Thymus (tissue), 11 donors: Measurements from ENCODE around the gene FXR1. TPM values are rescaled to one million over a fixed set of nuclear protein-coding genes. Genes with fewer than 3 reads are reported as not detected.
"Not testable (repeated sequence)": the region's sequence is repeated elsewhere in the genome, so short reads cannot be mapped to it uniquely, and the experiment has no call there.

Experiments
- DNase-seq, 9 donors: peaks; one replicate each; pipeline ENCODE4 v3.0.0-alpha.2; 2013; ENCODE audit warnings: low spot score in 9 of 9, low read depth in 6 of 9, missing footprints in 1 of 9
- H3K27ac ChIP-seq, 2 donors: one replicate each; pipeline ENCODE4 v1.5.1; 2013; ENCODE audit warnings: control low read depth in 1 of 2, low read depth in 1 of 2, low read length in 1 of 2, mild to moderate bottlenecking in 1 of 2, moderate library complexity in 1 of 2
- H3K27me3 ChIP-seq, 2 donors: one replicate each; pipeline ENCODE4 v1.5.1; 2013; ENCODE audit warnings: low read length in 1 of 2; ENCODE audit not compliant: control insufficient read depth in 2 of 2, insufficient read depth in 1 of 2
- H3K36me3 ChIP-seq, 2 donors: one replicate each; pipeline ENCODE4 v1.5.1; 2013; ENCODE audit warnings: low read length in 1 of 2, mild to moderate bottlenecking in 1 of 2, moderate library complexity in 1 of 2; ENCODE audit not compliant: control insufficient read depth in 2 of 2, insufficient read depth in 2 of 2
- H3K4me1 ChIP-seq, 2 donors: one replicate each; pipeline ENCODE4 v1.5.1; 2013; ENCODE audit warnings: low read length in 2 of 2; ENCODE audit not compliant: control insufficient read depth in 2 of 2, insufficient read depth in 2 of 2
- H3K4me3 ChIP-seq, 2 donors: one replicate each; pipeline ENCODE4 v1.5.1; 2013; ENCODE audit warnings: low read length in 2 of 2, control low read depth in 1 of 2, mild to moderate bottlenecking in 1 of 2
- H3K9me3 ChIP-seq, 2 donors: one replicate each; pipeline ENCODE4 v1.5.1; 2013; ENCODE audit warnings: low read length in 1 of 2, mild to moderate bottlenecking in 1 of 2; ENCODE audit not compliant: control insufficient read depth in 2 of 2, insufficient read depth in 1 of 2
- WGBS: extraction: QIAGEN DNeasy Blood & Tissue Kit; methylation state at CpG from one replicate; pipeline ENCODE4 v1.1.7; 2013; 5-methylcytosine and 5-hydroxymethylcytosine counted together
- polyA plus RNA-seq: library from polyadenylated mRNA; stranded (reverse); fragments of 200-250 nt; gene quantifications from one replicate; pipeline ENCODE4 v1.2.3, GENCODE V29; 2013
- total RNA-seq: library from RNA; stranded (reverse); fragments of 120-200 nt; gene quantifications from one replicate; pipeline ENCODE4 v1.2.4, GENCODE V29; 2013
- donor health status: healthy.

Gene FXR1
- total and polyA plus RNA-seq, 2 donors, result 105 to 156 TPM

DNA sequence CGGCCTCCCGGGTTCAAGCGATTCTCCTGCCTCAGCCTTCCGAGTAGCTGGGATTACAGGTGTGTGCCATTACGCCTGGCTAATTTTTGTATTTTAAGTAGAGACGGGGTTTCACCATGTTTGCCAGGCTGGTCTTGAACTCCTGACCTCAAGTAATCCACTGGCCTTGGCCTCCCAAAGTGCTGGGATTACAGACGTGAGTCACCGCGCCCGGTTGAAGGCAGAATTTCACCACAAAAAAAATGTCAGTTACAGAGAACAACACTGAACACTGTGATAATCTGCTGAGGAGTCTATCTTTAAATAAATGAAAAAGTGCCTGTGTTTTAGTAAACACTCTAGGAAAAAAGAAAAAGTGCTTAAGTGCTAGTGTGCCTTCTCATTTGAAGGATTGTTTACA lies 73.9 kb downstream of the FXR1 start:
- not testable (repeated sequence) for H3K4me1 ChIP-seq, H3K4me3 ChIP-seq, DNase-seq, H3K9me3 ChIP-seq, H3K27ac ChIP-seq, H3K27me3 ChIP-seq
- H3K36me3 ChIP-seq, result peaks cover 0 to 22% of the 10 kb centered on the region in 2 donors
- WGBS, result 97% methylated on average over 10 of the region's 10 CpGs

DNA sequence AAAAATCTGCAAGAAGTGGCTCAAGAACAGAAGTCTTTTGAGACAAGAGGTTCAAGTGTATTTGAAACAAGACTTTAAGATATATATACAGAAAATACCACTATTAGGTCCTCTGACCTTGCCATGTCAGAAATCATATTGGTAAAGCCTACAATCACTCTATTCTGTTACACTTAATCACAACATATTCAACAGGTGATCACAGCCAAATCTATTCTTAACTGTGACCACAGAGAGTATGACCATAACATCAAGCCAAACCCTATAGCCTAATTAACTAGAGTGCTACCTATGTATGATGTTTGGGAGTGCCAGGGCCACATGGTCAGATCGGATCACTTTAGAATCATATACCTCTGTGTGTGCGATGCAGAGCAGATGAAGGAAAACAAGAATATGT lies 74.9 kb downstream of the FXR1 start:
- Histone ChIP-seq H3K9me3 (no peaks in the 10 kb centered on the region), H3K27ac (no peak overlapping the region), H3K4me3 (no peak overlapping the region), H3K27me3 (no peaks in the 10 kb centered on the region), H3K36me3 (peaks cover 0 to 22% of the 10 kb centered on the region in 2 donors), H3K4me1 (peaks cover 4% of the 10 kb centered on the region in 2 donors)
- DNase-seq, result no peak
- WGBS, result 98% methylated on average over 2 of the region's 2 CpGs

DNA sequence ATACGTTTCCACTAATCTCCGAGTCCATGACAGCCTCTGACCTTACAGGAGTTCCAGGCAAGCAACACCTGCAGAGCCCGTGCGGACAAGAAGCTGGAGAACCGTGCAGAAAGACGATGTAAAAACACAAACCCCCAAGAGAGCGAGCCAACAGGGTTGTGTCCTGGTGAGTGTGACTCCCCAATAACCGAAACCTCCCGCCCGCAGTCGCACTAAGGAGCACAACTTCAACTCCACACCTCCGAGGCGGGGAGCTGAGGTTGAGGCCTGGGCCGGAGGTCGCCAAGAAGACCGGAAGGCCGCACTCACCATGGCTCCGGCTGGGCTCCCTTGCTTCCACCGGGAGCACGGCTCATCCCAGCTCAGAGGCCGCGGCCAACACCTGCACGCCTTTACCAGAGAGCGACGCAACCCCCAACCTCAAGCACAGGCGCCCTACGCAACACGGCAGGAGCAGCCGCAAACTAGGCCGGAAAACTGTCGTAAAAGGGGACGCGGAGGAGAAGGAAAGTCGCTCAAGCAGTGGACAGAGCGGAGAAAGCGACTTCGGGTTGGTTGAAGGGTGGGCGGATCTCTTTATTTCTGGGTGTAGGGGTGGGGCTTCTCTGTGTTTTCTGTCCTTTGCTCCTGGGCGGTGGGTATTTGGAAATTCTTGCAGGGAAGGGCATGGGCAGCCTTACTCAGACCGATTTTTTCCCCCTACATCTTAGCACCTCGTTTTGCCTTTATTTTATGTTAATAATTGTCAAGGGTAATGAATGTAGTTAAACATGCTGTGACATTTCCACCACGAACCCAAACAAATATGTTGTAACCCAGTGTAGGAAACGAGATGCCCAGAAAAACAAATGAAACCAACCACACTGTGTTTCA lies 77.1 kb downstream of the FXR1 start, which contains the start of gene DNAJC19:
TSS of gene DNAJC19 (minus strand) at position 446 of the 873 bp plus-strand sequence. CDS start at position 312, 134 bp downstream.
- WGBS, result under 1% methylated on average over 43 of the region's 43 CpGs
- DNase-seq, result peak; percentile 80 to 97 (median 90)
- H3K9me3 ChIP-seq, result no peaks in the 10 kb centered on the region
- peak within 1 kb of the TSS; percentile 74 to 78 for H3K27ac ChIP-seq
- peak within 1 kb of the TSS; percentile 53 to 84 for H3K4me3 ChIP-seq
- peaks cover 0 to 14% of the 10 kb centered on the region in 2 donors for H3K36me3 ChIP-seq
- no peaks in the 10 kb centered on the region for H3K27me3 ChIP-seq
- peaks cover 4% of the 10 kb centered on the region in 2 donors for H3K4me1 ChIP-seq

DNA sequence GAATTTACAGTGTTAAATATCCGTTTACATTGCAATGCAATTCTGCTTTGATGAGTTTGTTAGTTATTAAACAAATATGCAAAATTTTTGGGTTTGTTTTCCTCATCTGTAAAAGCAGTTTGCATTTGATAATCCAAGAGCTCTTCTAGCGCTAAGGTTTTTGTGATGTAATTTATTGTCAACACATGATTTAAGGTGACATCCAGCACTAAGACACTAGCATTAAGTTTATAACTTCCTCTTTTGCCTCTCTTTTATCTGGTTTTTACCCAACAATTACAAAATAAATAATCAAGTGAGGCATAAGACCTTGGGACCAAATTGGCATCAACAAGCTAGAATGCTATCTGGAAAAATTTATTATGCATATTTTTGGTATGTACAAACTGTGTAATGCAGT lies 78.0 kb downstream of the FXR1 start:
- H3K4me3 ChIP-seq, result peak overlapping the region; percentile 53 to 84
- H3K9me3 ChIP-seq, result no peaks in the 10 kb centered on the region
- H3K4me1 ChIP-seq, result peaks cover 4% of the 10 kb centered on the region in 2 donors
- DNase-seq, result no peak
- H3K36me3 ChIP-seq, result peaks cover 0 to 8% of the 10 kb centered on the region in 2 donors
- H3K27me3 ChIP-seq, result no peaks in the 10 kb centered on the region
- H3K27ac ChIP-seq, result no peak overlapping the region
- WGBS, result 3% methylated on average over 2 of the region's 2 CpGs

DNA sequence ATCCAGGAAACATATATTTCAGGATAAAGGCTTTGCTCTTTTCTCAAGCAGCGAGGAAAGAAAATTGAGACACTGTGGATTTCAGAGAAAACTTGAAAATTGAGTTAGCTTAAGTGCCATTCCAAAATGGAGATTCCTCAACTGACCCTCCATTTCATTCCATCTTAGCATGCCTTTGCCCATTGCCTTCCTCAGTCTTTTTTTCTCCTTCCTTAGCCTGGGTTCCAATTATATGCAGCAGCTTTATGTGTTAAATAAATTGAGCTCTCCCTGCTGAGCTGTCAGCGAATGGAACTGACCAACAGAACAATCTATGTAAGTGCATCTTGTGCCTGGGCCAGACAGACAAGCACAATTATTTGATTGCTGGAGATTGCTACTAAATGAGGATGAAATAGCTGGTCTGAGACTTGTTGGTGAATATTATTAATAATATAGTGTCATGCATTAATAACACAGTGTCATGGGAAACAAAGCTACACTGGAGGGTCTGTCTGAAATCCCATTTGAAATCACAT lies 84.0 kb downstream of the FXR1 start:
- Histone ChIP-seq H3K9me3 (no peaks in the 10 kb centered on the region), H3K4me3 (no peak overlapping the region), H3K4me1 (no peaks in the 10 kb centered on the region), H3K27ac (no peak overlapping the region), H3K36me3 (no peaks in the 10 kb centered on the region), H3K27me3 (no peaks in the 10 kb centered on the region)
- 94% methylated on average over 2 of the region's 2 CpGs for WGBS
- DNase-seq, result no peak

DNA sequence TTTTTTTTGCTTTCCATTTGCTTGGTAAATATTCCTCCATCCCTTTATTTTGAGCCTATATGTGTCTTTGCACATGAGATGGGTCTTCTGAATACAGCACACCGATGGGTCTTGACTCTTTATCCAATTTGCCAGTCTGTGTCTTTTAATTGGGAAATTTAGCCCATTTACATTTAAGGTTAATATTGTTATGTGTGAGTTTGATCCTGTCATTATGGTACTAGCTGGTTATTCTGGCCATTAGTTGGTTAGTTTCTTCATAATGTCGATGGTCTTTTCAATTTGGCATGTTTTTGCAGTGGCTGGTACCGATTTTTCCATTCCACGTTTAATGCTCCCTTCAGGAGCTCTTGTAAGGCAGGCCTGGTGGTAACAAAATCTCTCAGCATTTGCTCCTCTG lies 89.9 kb downstream of the FXR1 start:
- H3K9me3 ChIP-seq, H3K27ac ChIP-seq, H3K4me3 ChIP-seq, H3K27me3 ChIP-seq, H3K36me3 ChIP-seq, DNase-seq, H3K4me1 ChIP-seq: not testable (repeated sequence)
- 90% methylated on average over 4 of the region's 4 CpGs for WGBS

DNA sequence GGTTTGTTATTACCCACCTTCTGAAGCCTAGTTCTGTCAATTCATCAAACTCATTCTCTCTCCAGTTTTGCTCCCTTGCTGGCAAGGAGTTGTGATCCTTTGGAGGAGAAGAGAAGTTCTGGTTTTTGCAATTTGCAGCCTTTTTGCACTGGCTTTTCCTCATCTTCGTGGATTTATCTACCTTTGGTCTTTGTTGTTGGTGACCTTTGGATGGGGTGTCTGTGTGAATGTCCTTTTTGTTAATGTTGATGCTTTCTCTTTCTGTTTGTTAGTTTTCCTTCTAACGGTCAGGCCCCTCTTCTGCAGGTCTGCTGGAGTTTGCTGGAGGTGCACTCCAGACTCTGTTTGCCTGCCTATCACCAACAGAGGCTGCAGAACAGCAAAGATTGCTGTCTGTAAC lies 91.0 kb downstream of the FXR1 start:
- H3K36me3 ChIP-seq, H3K4me1 ChIP-seq, H3K9me3 ChIP-seq, DNase-seq, H3K27me3 ChIP-seq, H3K4me3 ChIP-seq, H3K27ac ChIP-seq: not testable (repeated sequence)
- 83% methylated on average over 2 of the region's 2 CpGs for WGBS

DNA sequence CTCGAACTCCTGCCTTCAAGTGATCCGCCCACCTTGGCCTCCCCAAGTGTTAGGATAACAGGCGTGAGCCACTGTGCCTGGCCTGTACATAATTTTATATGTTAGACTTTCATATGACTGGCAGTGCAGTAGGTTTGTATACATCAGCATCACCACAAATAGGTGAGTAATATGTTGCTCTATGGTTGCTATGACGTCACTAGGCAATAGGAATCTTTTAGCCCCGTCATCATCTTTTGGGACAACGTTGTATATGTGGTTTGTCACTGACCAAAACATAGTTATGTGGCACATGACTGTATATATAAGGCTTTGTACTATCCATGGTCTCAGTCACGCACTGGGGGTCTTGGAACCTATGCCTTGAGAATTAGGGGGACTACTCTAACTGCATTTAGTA lies 94.1 kb downstream of the FXR1 start:
- H3K36me3 ChIP-seq, result no peaks in the 10 kb centered on the region
- 95% methylated on average over 7 of the region's 7 CpGs for WGBS
- no peaks in the 10 kb centered on the region for H3K4me1 ChIP-seq
- no peaks in the 10 kb centered on the region for H3K27me3 ChIP-seq
- peaks cover 0 to 5% of the 10 kb centered on the region in 2 donors for H3K9me3 ChIP-seq
- H3K4me3 ChIP-seq, result no peak overlapping the region
- no peak overlapping the region for H3K27ac ChIP-seq
- no peak for DNase-seq

DNA sequence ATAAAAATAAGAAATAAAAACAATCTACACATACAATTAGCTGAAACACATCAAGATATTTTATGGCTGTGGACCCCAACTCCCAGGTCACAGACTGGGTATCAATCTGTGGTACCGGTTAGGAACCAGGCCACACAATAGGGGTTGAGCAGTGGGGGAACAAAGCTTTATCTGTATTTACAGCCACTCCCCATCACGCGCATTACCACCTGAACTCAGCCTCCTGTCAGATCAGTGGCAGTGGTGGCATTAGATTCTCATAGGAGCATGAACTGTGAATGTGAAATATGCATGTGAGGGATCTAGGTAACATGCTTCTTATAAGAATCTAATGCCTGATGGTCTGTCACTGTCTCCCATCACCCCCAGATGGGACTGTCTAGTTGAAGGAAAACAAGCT lies 94.8 kb downstream of the FXR1 start:
- no peaks in the 10 kb centered on the region for H3K36me3 ChIP-seq
- no peak overlapping the region for H3K4me3 ChIP-seq
- H3K4me1 ChIP-seq, result no peaks in the 10 kb centered on the region
- WGBS, result 96% methylated on average over 3 of the region's 3 CpGs
- peaks cover 0 to 5% of the 10 kb centered on the region in 2 donors for H3K9me3 ChIP-seq
- DNase-seq, result no peak
- H3K27ac ChIP-seq, result no peak overlapping the region
- H3K27me3 ChIP-seq, result no peaks in the 10 kb centered on the region
